WERI-Rb-1 (cell line): Measurements from ENCODE around the gene TMEM178B.

Experiments used
- DNase-seq: peaks from one replicate; pipeline ENCODE4 v3.0.0-alpha.2; 2020
- H3K27ac ChIP-seq: fragments of 250-450 bp; sonication (Bioruptor Pico); 2 replicates; pipeline ENCODE4 v1.5.1; 2020; ENCODE audit warnings: mild to moderate bottlenecking, moderate library complexity
- H3K27me3 ChIP-seq: fragments of 250-450 bp; sonication (Bioruptor Pico); 2 replicates; pipeline ENCODE4 v1.5.1; 2021; ENCODE audit warnings: mild to moderate bottlenecking, low read depth, moderate library complexity; ENCODE audit not compliant: insufficient read depth, severe bottlenecking
- H3K36me3 ChIP-seq: fragments of 250-450 bp; sonication (Bioruptor Pico); 2 replicates; pipeline ENCODE4 v1.5.1; 2020; ENCODE audit warnings: mild to moderate bottlenecking, moderate library complexity
- H3K4me3 ChIP-seq: 2 replicates; pipeline ENCODE4 v1.5.1; 2011; ENCODE audit warnings: low read depth, mild to moderate bottlenecking, control low read depth, low read length
- H3K9me3 ChIP-seq: fragments of 250-450 bp; sonication (Bioruptor Pico); 2 replicates; pipeline ENCODE4 v1.5.1; 2021; ENCODE audit warnings: mild to moderate bottlenecking, moderate library complexity; ENCODE audit not compliant: severe bottlenecking
- TF ChIP-seq, protein P1 (sequence below): IDR thresholded peaks from 2 replicates; pipeline ENCODE4 v1.5.1; 2011; ENCODE audit warnings: low read depth, mild to moderate bottlenecking, control low read depth, inconsistent platforms, low read length

The TMEM178B gene

DNA sequence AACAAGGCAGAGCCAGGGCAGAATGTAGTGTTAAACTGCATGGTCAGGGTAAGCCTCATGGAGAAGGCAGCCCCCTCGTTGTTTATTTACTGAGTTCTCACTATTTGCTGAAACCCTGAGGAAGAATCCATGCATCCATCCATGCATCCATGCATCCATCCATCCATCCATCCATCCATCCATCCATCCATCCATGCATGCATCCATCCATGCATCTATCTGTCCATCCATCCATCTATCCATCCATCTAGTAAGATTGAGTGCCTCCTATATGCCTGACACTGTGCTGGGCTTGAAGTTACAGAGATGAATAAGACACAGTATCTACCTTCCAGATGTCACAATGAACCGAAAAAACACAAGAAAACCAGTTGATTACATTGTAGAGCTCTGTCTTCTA is 275.9 kb downstream of the TMEM178B start:
- no peak for DNase-seq
- Histone ChIP-seq H3K36me3 (no peaks in the 10 kb centered on the region), H3K4me3 (no peak overlapping the region), H3K27me3 (no peaks in the 10 kb centered on the region), H3K9me3 (no peaks in the 10 kb centered on the region), H3K27ac (no peak overlapping the region)
- TF ChIP-seq, protein P1, sequence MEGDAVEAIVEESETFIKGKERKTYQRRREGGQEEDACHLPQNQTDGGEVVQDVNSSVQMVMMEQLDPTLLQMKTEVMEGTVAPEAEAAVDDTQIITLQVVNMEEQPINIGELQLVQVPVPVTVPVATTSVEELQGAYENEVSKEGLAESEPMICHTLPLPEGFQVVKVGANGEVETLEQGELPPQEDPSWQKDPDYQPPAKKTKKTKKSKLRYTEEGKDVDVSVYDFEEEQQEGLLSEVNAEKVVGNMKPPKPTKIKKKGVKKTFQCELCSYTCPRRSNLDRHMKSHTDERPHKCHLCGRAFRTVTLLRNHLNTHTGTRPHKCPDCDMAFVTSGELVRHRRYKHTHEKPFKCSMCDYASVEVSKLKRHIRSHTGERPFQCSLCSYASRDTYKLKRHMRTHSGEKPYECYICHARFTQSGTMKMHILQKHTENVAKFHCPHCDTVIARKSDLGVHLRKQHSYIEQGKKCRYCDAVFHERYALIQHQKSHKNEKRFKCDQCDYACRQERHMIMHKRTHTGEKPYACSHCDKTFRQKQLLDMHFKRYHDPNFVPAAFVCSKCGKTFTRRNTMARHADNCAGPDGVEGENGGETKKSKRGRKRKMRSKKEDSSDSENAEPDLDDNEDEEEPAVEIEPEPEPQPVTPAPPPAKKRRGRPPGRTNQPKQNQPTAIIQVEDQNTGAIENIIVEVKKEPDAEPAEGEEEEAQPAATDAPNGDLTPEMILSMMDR = no peak

DNA sequence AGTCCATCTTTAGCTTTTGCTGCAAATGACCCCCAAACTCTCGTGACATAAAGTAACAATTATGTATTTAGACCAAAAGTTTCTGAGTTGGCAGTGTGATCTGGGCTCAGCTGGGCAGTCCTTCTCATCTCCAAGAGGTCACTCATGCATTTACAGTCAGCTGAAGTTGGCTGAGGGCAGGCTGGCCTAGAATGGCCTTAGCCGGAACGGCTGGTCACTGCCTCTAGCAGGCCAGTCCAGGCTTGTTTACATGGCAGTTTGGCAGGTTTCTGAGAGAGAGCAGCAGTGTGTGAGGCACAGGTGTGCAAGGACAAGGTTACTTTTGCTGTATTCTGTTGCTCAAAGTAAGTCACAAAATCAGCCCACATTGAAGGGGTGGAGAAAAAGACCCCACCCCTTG is 277.3 kb downstream of the TMEM178B start:
- no peaks in the 10 kb centered on the region for H3K9me3 ChIP-seq
- no peak overlapping the region for H3K27ac ChIP-seq
- TF ChIP-seq, protein P1 = no peak

DNA sequence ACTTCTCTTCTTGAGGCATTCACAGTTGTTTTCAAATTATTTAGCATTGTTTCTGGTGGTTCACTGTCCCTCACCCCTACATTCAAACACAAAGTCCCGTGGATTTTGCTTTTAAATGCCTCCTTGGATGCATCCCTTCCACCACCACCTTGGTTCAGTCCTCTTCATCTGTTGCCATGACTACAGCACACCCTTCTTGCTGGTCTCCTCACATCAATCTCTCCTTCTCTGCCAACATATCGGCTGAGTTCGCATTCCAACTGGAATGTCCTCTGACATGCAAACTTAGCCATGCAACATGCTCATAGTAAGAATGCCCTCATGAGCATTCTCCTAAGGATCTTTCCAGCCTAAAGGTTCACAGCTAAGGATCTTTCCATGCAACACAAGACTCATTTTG is 279.1 kb downstream of the TMEM178B start:
- Histone ChIP-seq H3K9me3 (no peaks in the 10 kb centered on the region), H3K36me3 (no peaks in the 10 kb centered on the region), H3K27ac (no peak overlapping the region), H3K4me3 (no peak overlapping the region), H3K27me3 (no peaks in the 10 kb centered on the region)
- TF ChIP-seq, protein P1 = no peak
- no peak for DNase-seq

More for the DNA sequence above, 277.3 kb downstream of the TMEM178B start:
- no peak for DNase-seq
- Histone ChIP-seq H3K27me3 (no peaks in the 10 kb centered on the region), H3K36me3 (no peaks in the 10 kb centered on the region), H3K4me3 (no peak overlapping the region)

DNA sequence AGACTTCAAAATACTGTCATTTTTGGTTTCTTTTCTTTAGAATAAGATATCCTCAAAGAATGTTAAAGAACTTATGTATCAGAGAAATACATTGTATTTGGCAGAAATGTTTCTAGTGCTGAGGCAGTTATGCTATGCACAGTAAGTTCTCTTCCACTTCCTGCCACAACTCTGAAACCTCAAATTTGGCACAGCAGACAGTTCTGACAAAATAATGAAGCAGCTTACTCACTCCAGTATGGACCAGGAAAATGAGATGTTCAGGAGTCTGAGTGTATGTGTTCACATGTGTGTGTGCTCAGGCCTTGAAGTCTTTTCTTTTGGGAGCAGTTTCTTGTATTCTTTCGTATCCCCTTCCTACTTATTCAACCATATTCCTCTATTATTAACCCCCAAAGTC is 280.4 kb downstream of the TMEM178B start:
- Histone ChIP-seq H3K4me3 (no peak overlapping the region), H3K27me3 (no peaks in the 10 kb centered on the region), H3K9me3 (no peaks in the 10 kb centered on the region), H3K27ac (no peak overlapping the region), H3K36me3 (no peaks in the 10 kb centered on the region)
- TF ChIP-seq, protein P1 = no peak
- DNase-seq = no peak

DNA sequence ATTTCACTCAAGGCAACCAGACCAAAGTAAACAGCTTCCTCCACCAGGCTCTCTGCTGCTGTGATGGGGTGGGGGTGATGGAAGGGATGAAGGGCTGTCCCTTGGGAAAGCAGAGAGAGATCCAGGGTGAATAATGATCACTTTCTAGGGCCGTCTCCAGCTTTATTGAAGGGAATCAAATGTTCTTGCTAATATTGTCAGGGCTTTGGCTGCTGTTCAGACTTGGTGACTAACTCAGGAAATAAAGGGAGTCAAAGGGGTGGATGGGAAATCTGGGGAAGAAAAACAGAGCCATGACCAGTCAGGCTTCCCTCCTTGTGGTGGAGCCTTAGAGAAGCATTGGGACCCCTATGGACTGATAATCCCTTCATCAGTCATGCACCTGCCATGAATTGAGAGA is 281.2 kb downstream of the TMEM178B start:
- Histone ChIP-seq H3K4me3 (no peak overlapping the region), H3K27ac (no peak overlapping the region), H3K36me3 (no peaks in the 10 kb centered on the region), H3K27me3 (no peaks in the 10 kb centered on the region), H3K9me3 (no peaks in the 10 kb centered on the region)
- TF ChIP-seq, protein P1 = no peak
- no peak for DNase-seq

DNA sequence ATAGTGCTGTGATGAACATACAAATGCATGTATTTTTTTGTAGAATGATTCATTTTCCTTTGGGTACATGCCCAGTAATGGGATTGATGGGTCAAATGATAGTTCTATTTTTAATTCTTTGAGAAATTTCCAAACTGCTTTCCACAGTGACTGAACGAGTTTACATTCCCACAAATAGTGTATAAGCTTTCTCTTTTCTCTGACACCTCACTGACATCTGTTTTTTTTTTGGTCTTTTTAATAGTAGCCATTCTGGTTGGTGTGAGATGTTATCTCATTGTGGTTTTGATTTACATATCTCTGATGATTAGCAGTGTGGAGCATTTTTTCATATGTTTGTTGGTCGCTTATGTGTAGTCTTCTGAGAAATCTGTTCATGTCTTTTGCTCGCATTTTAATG is 282.3 kb downstream of the TMEM178B start:
- Histone ChIP-seq H3K27ac (no peak overlapping the region), H3K36me3 (no peaks in the 10 kb centered on the region), H3K4me3 (no peak overlapping the region), H3K27me3 (no peaks in the 10 kb centered on the region), H3K9me3 (no peaks in the 10 kb centered on the region)
- TF ChIP-seq, protein P1 = no peak
- no peak for DNase-seq
